ENCODE results near the gene RANBP3.
"Not testable (repeated sequence)": the region's sequence is repeated elsewhere in the genome, so short reads cannot be mapped to it uniquely, and the experiment has no call there.

The RANBP3 gene

GRCh38 chr19:5903624-5904351, 74.2 kb downstream of the RANBP3 start, which contains the start of gene NDUFA11:
TSS of gene NDUFA11 (minus strand) at chr19:5903790. CDS start at chr19:5903708, 82 bp downstream.
- DNase-seq (ENCODE audit: low read depth, low spot score), result peak; percentile 42

- no peak for DNase-seq (ENCODE audit: low read depth, low spot score)
These were observed 74.8 kb downstream of the RANBP3 start for GRCh38 chr19:5903056-5903623.

DNA sequence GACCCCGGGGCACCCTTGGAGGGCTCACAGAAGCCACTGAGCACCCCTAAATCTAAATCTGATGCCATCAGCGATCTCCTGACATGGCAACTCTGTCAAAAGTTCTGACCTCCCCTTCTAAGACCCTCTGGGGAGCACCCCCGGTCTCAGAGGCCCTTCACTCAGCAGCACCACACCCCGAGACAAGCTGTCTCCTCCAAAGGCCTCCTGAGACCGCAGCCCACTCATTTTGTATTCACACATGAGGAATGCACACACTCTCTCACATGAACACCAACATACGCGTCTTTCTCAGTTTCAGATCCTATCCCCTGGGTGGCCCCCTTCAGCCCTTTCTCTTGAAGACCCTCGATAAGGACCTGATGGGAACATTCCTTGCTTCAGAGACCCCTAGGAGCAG, 77.0 kb downstream of the RANBP3 start:
- no peak for DNase-seq (ENCODE audit: low read depth, low spot score)

GRCh38 chr19:5899728-5900526, 78.0 kb downstream of the RANBP3 start:
- no peak for DNase-seq (ENCODE audit: low read depth, low spot score)

GRCh38 chr19:5897189-5897969, 80.6 kb downstream of the RANBP3 start:
- DNase-seq (ENCODE audit: low read depth, low spot score), result no peak

DNA sequence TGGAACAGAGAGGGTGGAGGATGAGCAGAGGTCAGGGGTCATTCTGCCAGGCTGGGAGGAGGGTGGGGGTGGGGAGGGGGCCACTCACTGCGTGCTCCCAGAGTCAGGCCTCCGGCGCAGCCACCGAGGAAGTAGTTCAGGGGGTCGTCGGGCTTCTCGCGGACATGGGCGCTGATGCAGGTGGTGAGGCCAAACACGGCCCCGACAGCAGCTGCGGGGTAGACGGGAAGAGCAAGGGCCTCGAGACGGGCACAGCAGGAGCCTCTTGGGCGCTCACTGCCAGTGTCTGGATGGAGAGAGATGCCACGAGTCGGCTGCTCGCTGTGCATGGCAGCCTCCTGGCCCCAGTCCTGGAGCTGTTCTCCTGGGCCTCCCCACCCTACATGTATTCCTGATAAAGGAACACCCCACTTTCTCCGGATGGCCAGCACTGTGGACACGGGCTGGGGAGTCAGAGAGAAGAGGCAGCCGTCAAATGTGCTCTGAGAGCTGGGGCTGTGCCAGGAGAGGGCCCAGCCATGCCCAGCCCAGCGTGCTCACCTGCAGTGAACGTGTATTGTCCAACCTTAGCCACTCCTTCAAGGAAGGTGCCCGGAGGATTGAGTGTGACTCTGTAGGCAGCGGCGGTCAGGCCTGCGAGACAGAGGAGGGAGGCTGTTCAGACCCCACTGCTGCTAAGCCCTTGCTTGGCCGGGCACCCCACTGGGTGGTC, 81.4 kb downstream of the RANBP3 start:
- DNase-seq (ENCODE audit: low read depth, low spot score), result no peak

DNA sequence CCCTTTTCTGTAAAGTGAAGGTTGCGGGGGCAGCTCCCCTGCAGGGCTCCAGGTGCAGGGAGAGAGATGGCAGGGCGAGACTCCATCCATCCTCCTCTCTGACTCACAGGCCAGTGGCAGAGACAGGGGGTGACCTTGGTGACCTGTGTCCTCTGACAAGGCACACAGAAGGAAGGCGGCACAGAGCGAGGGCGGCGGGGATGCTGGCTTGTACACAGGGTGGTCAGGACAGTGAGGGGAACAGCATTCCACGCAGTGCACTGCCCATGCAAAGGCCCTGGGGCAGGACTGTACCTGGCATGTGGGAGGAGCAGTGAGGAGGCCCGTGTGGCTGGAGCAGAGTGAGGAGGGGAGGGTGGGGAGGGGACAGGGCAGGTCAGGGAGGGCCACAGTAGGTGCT, 82.0 kb downstream of the RANBP3 start:
- no peak for DNase-seq (ENCODE audit: low read depth, low spot score)

DNA sequence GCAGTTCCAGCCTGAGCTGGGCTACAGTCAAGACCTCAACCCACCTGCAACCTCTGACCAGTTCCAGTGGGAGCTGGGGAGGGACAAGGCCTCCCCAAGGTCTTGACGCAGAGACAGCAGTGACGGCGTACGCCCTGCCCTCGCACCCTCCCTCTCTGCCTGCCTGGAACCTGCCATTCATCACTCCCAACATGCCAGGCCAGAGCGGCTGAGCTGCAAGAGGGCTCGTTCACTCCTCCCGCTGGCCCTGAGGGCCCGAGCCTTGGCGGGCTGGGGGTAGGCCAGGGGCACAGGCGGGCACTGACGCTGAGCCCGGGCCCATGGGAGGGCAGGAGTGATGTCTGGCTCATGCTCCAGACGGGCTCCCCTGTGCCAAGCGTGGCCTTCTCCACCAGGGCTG, 82.5 kb downstream of the RANBP3 start:
- DNase-seq (ENCODE audit: low read depth, low spot score), result no peak

- no peak for DNase-seq (ENCODE audit: low read depth, low spot score)
These were observed 83.1 kb downstream of the RANBP3 start for GRCh38 chr19:5894704-5895349.

DNA sequence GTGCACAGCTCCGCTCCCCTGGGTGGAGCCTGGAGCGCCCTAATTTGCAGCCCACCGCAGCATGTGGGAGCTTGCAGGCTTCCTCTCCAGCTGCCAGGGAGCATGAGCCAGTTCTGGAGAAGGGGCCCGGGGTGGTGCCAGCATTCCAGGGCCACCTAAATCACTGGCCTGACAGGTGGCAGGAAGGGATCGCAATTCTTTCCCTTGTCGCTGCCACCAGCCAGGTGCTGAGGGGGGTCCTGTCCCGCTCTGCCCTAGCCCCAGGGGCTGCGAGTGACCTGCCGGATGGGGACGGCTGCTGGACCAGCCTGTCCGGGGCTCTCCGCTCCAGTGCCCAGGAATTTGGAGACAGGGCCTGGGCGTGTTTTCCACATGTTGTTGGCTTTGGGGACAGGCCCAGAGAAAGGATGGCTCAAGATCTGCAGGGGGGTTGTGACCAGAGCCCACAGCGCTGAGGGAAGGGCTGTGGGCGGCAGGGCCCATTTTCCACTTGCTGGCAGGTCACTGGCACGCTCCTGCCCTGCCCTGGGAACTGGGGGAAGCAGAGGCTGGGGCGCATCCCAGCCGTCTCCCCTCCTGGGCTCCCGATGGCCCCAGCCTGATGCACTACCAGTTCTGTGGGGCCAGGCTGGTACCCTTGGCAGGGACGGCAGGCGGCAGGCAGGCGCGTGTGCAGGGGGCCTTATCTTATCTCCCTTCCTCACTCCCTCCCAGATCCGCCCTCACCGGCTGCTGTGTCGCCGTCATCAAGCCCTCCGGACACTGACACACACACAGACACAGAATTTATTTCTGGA, 83.8 kb downstream of the RANBP3 start:
- no peak for DNase-seq (ENCODE audit: low read depth, low spot score)

- DNase-seq (ENCODE audit: low read depth, low spot score), result no peak
These were observed 84.5 kb downstream of the RANBP3 start for GRCh38 chr19:5893296-5893903.

- no peak for DNase-seq (ENCODE audit: low read depth, low spot score)
These were observed 85.1 kb downstream of the RANBP3 start for GRCh38 chr19:5892772-5893275.

DNA sequence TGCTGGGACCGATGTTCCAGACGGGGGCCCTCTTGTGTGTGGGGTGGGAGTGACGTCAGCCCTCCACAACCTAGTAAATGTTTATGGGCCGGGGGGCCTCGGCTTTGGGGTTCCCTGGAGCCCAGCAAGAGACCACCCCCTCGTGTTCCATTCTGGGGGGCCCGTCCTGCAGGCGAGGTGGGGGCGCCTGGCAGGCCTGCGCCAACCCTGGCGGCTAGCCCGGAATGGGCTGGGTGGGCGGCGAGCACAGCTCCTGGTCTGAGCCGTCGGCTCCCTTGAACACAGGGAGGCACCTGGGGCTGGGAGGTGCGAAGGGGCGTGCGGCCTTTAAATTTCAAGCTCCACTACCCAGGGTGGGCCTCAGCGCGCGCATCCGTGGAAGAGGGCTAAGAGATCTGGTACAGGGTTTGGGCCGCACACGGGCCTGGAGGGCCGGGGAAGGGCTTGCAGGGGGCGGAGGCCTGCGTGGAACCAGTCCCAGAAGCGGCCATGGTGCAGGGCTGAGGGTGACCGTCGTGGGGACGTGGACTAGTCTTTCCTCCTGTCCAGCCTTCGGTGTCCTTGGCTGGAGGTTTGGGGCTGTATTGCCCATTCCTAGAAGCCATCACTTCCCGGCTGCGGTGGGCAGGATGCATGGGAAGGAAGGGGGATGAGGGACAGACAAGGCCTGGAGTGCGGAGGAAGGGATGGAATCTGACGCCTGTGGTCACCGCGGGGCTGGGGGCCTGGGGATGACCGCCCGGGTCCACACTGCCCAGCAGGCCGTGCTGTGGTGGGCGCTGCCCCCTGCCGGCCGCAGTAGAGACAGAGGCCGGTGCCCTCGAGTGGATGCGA, 85.8 kb downstream of the RANBP3 start:
- no peak for DNase-seq (ENCODE audit: low read depth, low spot score)

- no peak for DNase-seq (ENCODE audit: low read depth, low spot score)
These were observed 86.4 kb downstream of the RANBP3 start for GRCh38 chr19:5891572-5891937.

GRCh38 chr19:5890099-5890498, 87.8 kb downstream of the RANBP3 start:
- DNase-seq (ENCODE audit: low read depth, low spot score), result no peak

GRCh38 chr19:5889288-5889971, 88.5 kb downstream of the RANBP3 start:
- no peak for DNase-seq (ENCODE audit: low read depth, low spot score)

DNA sequence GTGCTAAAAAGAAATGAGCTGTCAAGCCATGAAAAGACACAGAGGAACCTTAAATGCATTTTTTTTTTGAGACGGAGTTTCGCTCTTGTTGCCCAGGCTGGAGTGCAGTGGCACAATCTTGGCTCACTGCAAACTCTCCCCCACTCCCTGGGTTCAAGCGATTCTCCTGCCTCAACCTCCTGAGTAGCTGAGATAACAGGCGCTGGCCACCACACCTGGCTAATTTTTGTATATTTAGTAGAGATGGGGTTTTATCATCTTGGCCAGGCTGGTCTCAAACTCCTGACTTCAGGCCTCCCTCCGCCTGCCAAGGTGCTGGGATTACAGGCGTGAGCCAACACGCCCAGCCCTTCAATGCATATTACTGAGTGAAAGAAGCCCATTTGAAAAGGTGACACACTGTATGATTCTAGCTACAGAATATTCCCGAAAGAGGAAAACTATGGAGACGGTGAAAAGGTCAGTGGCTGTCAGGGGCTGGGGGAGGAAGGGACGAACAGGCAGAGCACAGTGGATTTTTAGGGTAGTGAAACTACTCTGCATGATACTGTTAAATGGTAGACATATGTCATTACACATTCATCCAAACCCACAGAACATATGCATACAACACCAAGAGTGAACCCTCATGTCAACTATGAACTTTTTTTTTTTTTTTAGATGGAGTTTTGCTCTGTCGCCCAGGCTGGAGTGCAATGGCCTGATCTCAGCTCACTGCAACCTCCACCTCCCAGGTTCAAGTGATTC, 93.7 kb downstream of the RANBP3 start:
- not testable (repeated sequence) for DNase-seq (ENCODE audit: low read depth, low spot score)

Data from iPS DF 19.7 (cell line).